HEK293 (cell line): ENCODE results near the gene CEPT1.

Experiments used
- ATF2 ChIP-seq: fragments of 450-650 bp; formaldehyde crosslinking; IDR thresholded peaks from 2 replicates; pipeline ENCODE4 v1.5.1; 2016; ENCODE audit warnings: missing biosample characterization, missing genetic modification characterization, low read depth
- CTCF ChIP-seq: fragments of 450-650 bp; formaldehyde crosslinking; IDR thresholded peaks from 2 replicates; pipeline ENCODE4 v1.5.1; 2016; ENCODE audit warnings: missing biosample characterization, missing genetic modification characterization
- GLIS1 ChIP-seq: fragments of 450-650 bp; formaldehyde crosslinking; IDR thresholded peaks from 2 replicates; pipeline ENCODE4 v1.5.1; 2016; ENCODE audit warnings: missing biosample characterization, missing genetic modification characterization
- GLIS2 ChIP-seq: fragments of 450-650 bp; formaldehyde crosslinking; IDR thresholded peaks from 2 replicates; pipeline ENCODE4 v1.5.1; 2016; ENCODE audit warnings: missing biosample characterization, missing genetic modification characterization
- IKZF3 ChIP-seq: fragments of 450-650 bp; IDR thresholded peaks from 2 replicates; pipeline ENCODE4 v1.5.0; 2018; ENCODE audit warnings: missing biosample characterization, mild to moderate bottlenecking, missing genetic modification characterization, moderate library complexity
- KLF10 ChIP-seq: fragments of 450-650 bp; IDR thresholded peaks from 2 replicates; pipeline ENCODE4 v1.5.1; 2018; ENCODE audit warnings: missing biosample characterization, mild to moderate bottlenecking, missing genetic modification characterization
- KLF17 ChIP-seq: fragments of 450-650 bp; formaldehyde crosslinking; IDR thresholded peaks from 2 replicates; pipeline ENCODE4 v1.5.1; 2016; ENCODE audit warnings: missing biosample characterization, missing genetic modification characterization
- KLF8 ChIP-seq: fragments of 450-650 bp; formaldehyde crosslinking; IDR thresholded peaks from 2 replicates; pipeline ENCODE4 v1.5.1; 2016; ENCODE audit warnings: missing biosample characterization, missing genetic modification characterization
- PRDM10 ChIP-seq: fragments of 450-650 bp; formaldehyde crosslinking; IDR thresholded peaks from 2 replicates; pipeline ENCODE4 v1.5.1; 2016; ENCODE audit warnings: missing biosample characterization, missing genetic modification characterization
- REPIN1 ChIP-seq: fragments of 450-650 bp; formaldehyde crosslinking; IDR thresholded peaks from 2 replicates; pipeline ENCODE4 v1.5.1; 2017; ENCODE audit warnings: missing biosample characterization, missing genetic modification characterization, low read depth
- ZBTB17 ChIP-seq: fragments of 450-650 bp; formaldehyde crosslinking; IDR thresholded peaks from 2 replicates; pipeline ENCODE4 v1.5.1; 2016; ENCODE audit warnings: missing biosample characterization, missing genetic modification characterization
- ZNF16 ChIP-seq: fragments of 450-650 bp; formaldehyde crosslinking; IDR thresholded peaks from 2 replicates; pipeline ENCODE4 v1.5.1; 2016; ENCODE audit warnings: low read depth, missing biosample characterization, missing genetic modification characterization
- ZNF2 ChIP-seq: fragments of 450-650 bp; formaldehyde crosslinking; IDR thresholded peaks from 2 replicates; pipeline ENCODE4 v1.5.1; 2016; ENCODE audit warnings: missing biosample characterization, missing genetic modification characterization
- ZNF223 ChIP-seq: fragments of 450-650 bp; formaldehyde crosslinking; IDR thresholded peaks from 2 replicates; pipeline ENCODE4 v1.5.1; 2016; ENCODE audit warnings: missing biosample characterization, missing genetic modification characterization
- ZNF335 ChIP-seq: fragments of 450-650 bp; formaldehyde crosslinking; conservative IDR thresholded peaks from 2 replicates; pipeline ENCODE4 v1.5.1; 2016; ENCODE audit warnings: missing biosample characterization, missing genetic modification characterization
- ZNF416 ChIP-seq: fragments of 450-650 bp; formaldehyde crosslinking; IDR thresholded peaks from 2 replicates; pipeline ENCODE4 v1.5.1; 2016; ENCODE audit warnings: missing biosample characterization, missing genetic modification characterization
- ZNF518A ChIP-seq: fragments of 450-650 bp; formaldehyde crosslinking; conservative IDR thresholded peaks from 2 replicates; pipeline ENCODE4 v1.5.1; 2016; ENCODE audit warnings: low read depth, missing biosample characterization, missing genetic modification characterization
- ZNF629 ChIP-seq: fragments of 450-650 bp; formaldehyde crosslinking; IDR thresholded peaks from 2 replicates; pipeline ENCODE4 v1.5.1; 2017; ENCODE audit warnings: missing biosample characterization, missing genetic modification characterization

The CEPT1 gene

GRCh38 chr1:111222308-111223125 lies 82.5 kb downstream of the CEPT1 start (continued):
- TF ChIP-seq KLF17 (tag by site-specific recombination) (0 out of 2 replicates have a peak, but pooled peaks have one; percentile 34), PRDM10 (tag by site-specific recombination) (peak; percentile 46), IKZF3 (peak; percentile 34; the same call in 1 of the 2 replicates), ZNF2 (0 out of 2 replicates have a peak, but pooled peaks have one; percentile 39), ZBTB17 (no peak), KLF8 (tag by site-specific recombination) (0 out of 2 replicates have a peak, but pooled peaks have one; percentile 11), CTCF (peak; percentile 81), ZNF335 (0 out of 2 replicates have a peak, but pooled peaks have one; percentile 25), ZNF223 (tag by site-specific recombination) (no peak), ZNF16 (no peak), ZNF629 (tag by site-specific recombination) (peak; percentile 37; the same call in 1 of the 2 replicates), KLF10 (tag by site-specific recombination) (no peak), ZNF416 (no peak), GLIS1 (tag by site-specific recombination) (peak; percentile 62; the same call in 1 of the 2 replicates), GLIS2 (peak; percentile 48; the same call in 1 of the 2 replicates), ATF2 (tag by site-specific recombination) (peak; percentile 85), REPIN1 (no peak), ZNF518A (tag by site-specific recombination) (0 out of 2 replicates have a peak, but pooled peaks have one; percentile 19)
